Measurements from ENCODE around the gene INPP4B. TPM values are rescaled to one million over a fixed set of nuclear protein-coding genes. Genes with fewer than 3 reads are reported as not detected.

INPP4B gene
- total and polyA plus RNA-seq, 3 experiments from 2014 or later, result 50.3 to 52.6 (median 52.6) TPM

DNA sequence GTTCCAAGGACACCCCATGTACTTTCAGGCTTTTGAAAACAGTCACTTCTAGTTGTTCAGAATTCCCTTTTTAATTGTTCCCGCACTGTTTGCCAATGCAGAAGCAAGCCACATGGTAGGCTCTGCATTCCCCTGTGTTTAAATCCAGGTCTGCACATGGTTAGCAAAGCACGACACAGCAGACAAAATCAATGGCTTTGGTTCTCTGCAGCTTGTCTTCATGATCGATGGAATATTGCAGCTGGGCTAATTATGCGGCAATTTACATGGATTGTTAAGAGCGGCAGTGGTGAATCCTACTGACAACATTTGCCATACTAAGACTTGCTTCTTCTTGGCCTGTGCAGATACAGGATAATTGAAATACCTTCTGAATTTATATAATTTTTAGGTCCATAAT lies 20.6 kb upstream of the INPP4B start:
- Histone ChIP-seq H3K36me3 (ENCODE audit: insufficient read depth, low read length) (no peaks in the 10 kb centered on the region), H3K4me3 (ENCODE audit: low read length) (no peak overlapping the region), H3K27me3 (ENCODE audit: insufficient read depth, low read length, poor library complexity, severe bottlenecking) (no peaks in the 10 kb centered on the region), H3K9me3 (ENCODE audit: low read length) (no peaks in the 10 kb centered on the region), H3K27ac (ENCODE audit: low read depth, low read length) (no peak overlapping the region), H3K4me1 (ENCODE audit: insufficient read depth, low read length) (no peaks in the 10 kb centered on the region)
- H3K27ac Mint-ChIP-seq, result no peak overlapping the region
- H3K4me1 Mint-ChIP-seq, result no peaks in the 10 kb centered on the region
- H3K36me3 Mint-ChIP-seq, result no peaks in the 10 kb centered on the region
- no peak for DNase-seq
- peaks cover 0 to 5% (median 0%) of the 10 kb centered on the region in 5 donors for H3K9me3 Mint-ChIP-seq
- CTCF ChIA-PET, result no interaction called here
- peaks cover 12 to 50% of the 10 kb centered on the region in 2 donors for H3K27me3 Mint-ChIP-seq
- POLR2A ChIA-PET, result no interaction called here
- H3K4me3 Mint-ChIP-seq, result no peak overlapping the region

DNA sequence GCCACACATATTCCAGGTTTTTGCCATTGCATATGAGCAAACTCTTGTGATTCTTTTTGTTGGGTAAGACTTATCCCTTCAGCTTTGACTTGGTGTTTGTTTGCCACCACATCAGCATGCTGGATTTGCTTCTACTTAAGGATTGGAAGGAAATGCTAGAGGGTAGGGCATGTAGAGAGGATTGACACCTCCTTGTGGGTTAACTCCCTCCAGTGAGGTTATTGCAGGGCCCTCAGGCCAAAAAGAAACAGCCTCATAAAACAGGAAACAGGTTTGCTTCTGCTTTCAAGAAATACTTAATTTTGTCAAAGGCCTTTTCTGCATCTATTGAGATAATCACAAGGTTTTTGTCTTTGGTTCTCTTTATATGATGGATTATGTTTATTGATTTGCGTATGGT lies 15.2 kb upstream of the INPP4B start:
- ChIA-PET CTCF (no interaction called here), POLR2A (no interaction called here)
- DNase-seq, result no peak
- Histone ChIP-seq H3K36me3 (ENCODE audit: insufficient read depth, low read length) (no peaks in the 10 kb centered on the region), H3K27me3 (ENCODE audit: insufficient read depth, low read length, poor library complexity, severe bottlenecking) (no peaks in the 10 kb centered on the region), H3K4me3 (ENCODE audit: low read length) (no peak overlapping the region), H3K4me1 (ENCODE audit: insufficient read depth, low read length) (no peaks in the 10 kb centered on the region), H3K27ac (ENCODE audit: low read depth, low read length) (no peak overlapping the region), H3K9me3 (ENCODE audit: low read length) (no peaks in the 10 kb centered on the region)
- Mint-ChIP-seq H3K27ac (no peak overlapping the region), H3K36me3 (no peaks in the 10 kb centered on the region), H3K27me3 (peaks cover 11 to 51% of the 10 kb centered on the region in 2 donors), H3K4me3 (no peak overlapping the region), H3K4me1 (no peaks in the 10 kb centered on the region), H3K9me3 (no peaks in the 10 kb centered on the region)

GRCh38 chr4:142858965-142859364 lies 12.9 kb upstream of the INPP4B start:
- Histone ChIP-seq H3K4me1 (ENCODE audit: insufficient read depth, low read length) (no peaks in the 10 kb centered on the region), H3K4me3 (ENCODE audit: low read length) (no peak overlapping the region), H3K9me3 (ENCODE audit: low read length) (no peaks in the 10 kb centered on the region), H3K27ac (ENCODE audit: low read depth, low read length) (no peak overlapping the region), H3K27me3 (ENCODE audit: insufficient read depth, low read length, poor library complexity, severe bottlenecking) (no peaks in the 10 kb centered on the region), H3K36me3 (ENCODE audit: insufficient read depth, low read length) (no peaks in the 10 kb centered on the region)
- no peaks in the 10 kb centered on the region for H3K4me1 Mint-ChIP-seq
- DNase-seq, result no peak
- CTCF ChIA-PET, result no interaction called here
- H3K27me3 Mint-ChIP-seq, result peaks cover 6 to 43% of the 10 kb centered on the region in 2 donors
- no peaks in the 10 kb centered on the region for H3K9me3 Mint-ChIP-seq
- no peak overlapping the region for H3K4me3 Mint-ChIP-seq
- no peaks in the 10 kb centered on the region for H3K36me3 Mint-ChIP-seq
- H3K27ac Mint-ChIP-seq, result no peak overlapping the region
- POLR2A ChIA-PET, result no interaction called here

GRCh38 chr4:142858446-142858845 lies 12.3 kb upstream of the INPP4B start:
- H3K27ac ChIP-seq (ENCODE audit: low read depth, low read length), result no peak overlapping the region
- no peaks in the 10 kb centered on the region for H3K4me1 Mint-ChIP-seq
- H3K4me3 Mint-ChIP-seq, result no peak overlapping the region
- H3K36me3 ChIP-seq (ENCODE audit: insufficient read depth, low read length), result no peaks in the 10 kb centered on the region
- H3K4me3 ChIP-seq (ENCODE audit: low read length), result no peak overlapping the region
- no peaks in the 10 kb centered on the region for H3K9me3 ChIP-seq (ENCODE audit: low read length)
- H3K27me3 Mint-ChIP-seq, result peaks cover 6 to 40% of the 10 kb centered on the region in 2 donors
- H3K36me3 Mint-ChIP-seq, result no peaks in the 10 kb centered on the region
- POLR2A ChIA-PET, result no interaction called here
- H3K9me3 Mint-ChIP-seq, result no peaks in the 10 kb centered on the region
- no peak for DNase-seq
- no peaks in the 10 kb centered on the region for H3K27me3 ChIP-seq (ENCODE audit: insufficient read depth, low read length, poor library complexity, severe bottlenecking)
- no peak overlapping the region for H3K27ac Mint-ChIP-seq
- CTCF ChIA-PET, result no interaction called here
- H3K4me1 ChIP-seq (ENCODE audit: insufficient read depth, low read length), result no peaks in the 10 kb centered on the region

DNA sequence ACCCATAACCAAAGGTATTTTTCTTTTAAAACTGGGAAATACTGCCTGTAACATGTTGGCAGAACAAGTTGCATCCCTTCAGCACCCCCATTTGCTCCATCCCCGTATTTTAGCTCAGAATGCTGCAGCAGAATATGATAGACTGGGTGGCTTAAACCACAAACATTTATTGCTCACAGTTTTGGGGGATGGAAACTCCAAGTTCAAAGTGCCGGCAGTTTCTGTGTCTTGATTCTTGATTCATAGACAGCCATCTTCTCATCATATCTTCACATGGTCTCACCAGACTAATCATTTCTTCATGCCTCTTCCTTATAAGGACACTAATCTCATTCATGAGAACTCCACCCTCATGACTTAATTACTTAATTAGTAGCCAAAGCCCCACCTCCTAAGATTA lies 10.5 kb upstream of the INPP4B start:
- Histone ChIP-seq H3K9me3 (ENCODE audit: low read length) (no peaks in the 10 kb centered on the region), H3K36me3 (ENCODE audit: insufficient read depth, low read length) (no peaks in the 10 kb centered on the region), H3K4me3 (ENCODE audit: low read length) (no peak overlapping the region), H3K4me1 (ENCODE audit: insufficient read depth, low read length) (no peaks in the 10 kb centered on the region), H3K27me3 (ENCODE audit: insufficient read depth, low read length, poor library complexity, severe bottlenecking) (no peaks in the 10 kb centered on the region), H3K27ac (ENCODE audit: low read depth, low read length) (no peak overlapping the region)
- Mint-ChIP-seq H3K27me3 (peaks cover 5 to 33% of the 10 kb centered on the region in 2 donors), H3K4me3 (no peak overlapping the region), H3K36me3 (no peaks in the 10 kb centered on the region), H3K9me3 (no peaks in the 10 kb centered on the region), H3K4me1 (no peaks in the 10 kb centered on the region), H3K27ac (no peak overlapping the region)
- DNase-seq, result no peak
- ChIA-PET POLR2A (no interaction called here), CTCF (no interaction called here)

DNA sequence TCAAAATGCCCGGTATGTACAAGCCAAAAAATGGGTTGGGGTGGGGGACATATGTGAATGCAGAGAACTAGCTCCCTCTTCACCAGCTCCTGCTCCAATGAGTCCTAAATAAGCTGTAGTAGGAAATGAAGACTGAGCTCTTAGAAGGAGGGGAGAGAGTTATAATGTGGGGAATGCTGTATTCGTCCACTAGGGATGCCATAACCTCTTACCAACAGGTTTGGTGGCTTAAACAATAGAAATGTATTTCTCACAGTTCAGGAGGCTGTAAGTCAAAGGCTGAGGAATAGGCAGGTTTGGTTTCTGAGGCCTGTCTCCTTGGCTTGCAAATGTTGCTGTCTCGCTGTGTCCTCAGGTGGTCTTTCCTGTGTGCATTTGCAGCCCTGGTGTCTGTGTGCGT lies 4.4 kb upstream of the INPP4B start:
- ChIA-PET CTCF (interaction anchor here (0.9 kb wide), 1 partner anchor 568 kb away, joined by 3 read pairs; no protein-coding TSS in a partner anchor), POLR2A (no interaction called here)
- no peaks in the 10 kb centered on the region for H3K9me3 ChIP-seq (ENCODE audit: low read length)
- peaks cover 5% of the 10 kb centered on the region for H3K27me3 ChIP-seq (ENCODE audit: insufficient read depth, low read length, poor library complexity, severe bottlenecking)
- H3K4me3 ChIP-seq (ENCODE audit: low read length), result no peak overlapping the region
- Mint-ChIP-seq H3K4me1 (peaks cover 4 to 14% (median 7%) of the 10 kb centered on the region in 3 donors), H3K4me3 (no peak overlapping the region), H3K27me3 (peaks cover 17 to 40% of the 10 kb centered on the region in 2 donors), H3K27ac (no peak overlapping the region), H3K9me3 (no peaks in the 10 kb centered on the region), H3K36me3 (no peaks in the 10 kb centered on the region)
- H3K27ac ChIP-seq (ENCODE audit: low read depth, low read length), result no peak overlapping the region
- no peak for DNase-seq
- H3K4me1 ChIP-seq (ENCODE audit: insufficient read depth, low read length), result peaks cover 8% of the 10 kb centered on the region
- no peaks in the 10 kb centered on the region for H3K36me3 ChIP-seq (ENCODE audit: insufficient read depth, low read length)

DNA sequence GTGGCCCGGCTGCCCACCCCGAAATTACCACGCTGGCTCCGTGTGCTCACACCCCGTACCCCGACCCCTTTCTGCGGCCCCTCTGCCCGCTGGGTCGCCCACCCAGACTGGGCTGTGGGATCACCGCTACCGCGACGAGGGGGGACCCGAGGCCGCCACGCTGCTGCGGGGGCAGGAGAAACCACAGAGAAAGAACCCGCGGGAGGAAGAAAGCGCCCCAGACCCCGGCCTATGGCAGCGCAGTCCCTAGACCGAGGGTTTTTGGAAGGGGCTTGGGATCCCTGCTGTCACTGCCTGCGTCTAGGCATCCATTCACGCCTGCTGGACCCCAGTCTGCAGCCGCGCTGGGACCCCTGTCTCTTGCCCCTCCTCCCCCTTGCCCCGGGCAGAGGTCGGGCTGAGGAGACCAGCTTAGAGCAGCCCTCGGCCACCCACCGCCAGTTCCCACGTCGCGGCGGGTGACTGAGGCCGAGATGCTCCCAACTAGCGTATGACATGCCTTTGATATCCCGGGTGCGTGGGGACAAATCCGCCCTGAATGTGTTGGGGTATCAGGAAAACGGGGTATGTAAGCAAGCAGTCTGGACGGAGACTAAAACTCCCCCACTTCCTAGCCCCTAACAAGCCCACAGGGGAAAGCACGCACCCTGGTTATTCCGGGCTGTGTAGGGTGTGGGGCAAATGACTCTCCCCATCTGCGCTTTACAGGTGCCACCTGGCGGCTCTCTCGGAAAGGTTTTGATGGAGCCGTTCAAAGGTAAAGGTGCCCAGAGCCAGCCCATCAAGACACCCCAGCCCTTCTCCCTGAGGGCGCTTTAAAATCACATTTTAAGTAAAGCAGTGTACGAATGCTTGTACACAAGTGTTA lies 862 bp upstream of the INPP4B start:
- H3K4me3 ChIP-seq (ENCODE audit: low read length), result peak overlapping the region; percentile 62
- POLR2A ChIA-PET, result no interaction called here
- peak overlapping the region; percentile 77 to 90 (median 83) for H3K4me3 Mint-ChIP-seq
- CTCF ChIA-PET, result interaction anchor here (1.1 to 1.7 kb wide), 5 partner anchors 127 to 720 kb away, joined by 3 to 5 read pairs (median 3); no protein-coding TSS in a partner anchor
- H3K27ac ChIP-seq (ENCODE audit: low read depth, low read length), result no peak overlapping the region
- peak; percentile 42 to 77 (median 52) for DNase-seq
- no peaks in the 10 kb centered on the region for H3K36me3 ChIP-seq (ENCODE audit: insufficient read depth, low read length)
- no peaks in the 10 kb centered on the region for H3K36me3 Mint-ChIP-seq
- H3K4me1 Mint-ChIP-seq, result peaks cover 9 to 23% (median 12%) of the 10 kb centered on the region in 3 donors
- no peak overlapping the region for H3K27ac Mint-ChIP-seq
- no peaks in the 10 kb centered on the region for H3K9me3 Mint-ChIP-seq
- H3K9me3 ChIP-seq (ENCODE audit: low read length), result no peaks in the 10 kb centered on the region
- H3K4me1 ChIP-seq (ENCODE audit: insufficient read depth, low read length), result peaks cover 8% of the 10 kb centered on the region
- peaks cover 26 to 64% of the 10 kb centered on the region in 2 donors for H3K27me3 Mint-ChIP-seq
- H3K27me3 ChIP-seq (ENCODE audit: insufficient read depth, low read length, poor library complexity, severe bottlenecking), result peaks cover 5% of the 10 kb centered on the region

DNA sequence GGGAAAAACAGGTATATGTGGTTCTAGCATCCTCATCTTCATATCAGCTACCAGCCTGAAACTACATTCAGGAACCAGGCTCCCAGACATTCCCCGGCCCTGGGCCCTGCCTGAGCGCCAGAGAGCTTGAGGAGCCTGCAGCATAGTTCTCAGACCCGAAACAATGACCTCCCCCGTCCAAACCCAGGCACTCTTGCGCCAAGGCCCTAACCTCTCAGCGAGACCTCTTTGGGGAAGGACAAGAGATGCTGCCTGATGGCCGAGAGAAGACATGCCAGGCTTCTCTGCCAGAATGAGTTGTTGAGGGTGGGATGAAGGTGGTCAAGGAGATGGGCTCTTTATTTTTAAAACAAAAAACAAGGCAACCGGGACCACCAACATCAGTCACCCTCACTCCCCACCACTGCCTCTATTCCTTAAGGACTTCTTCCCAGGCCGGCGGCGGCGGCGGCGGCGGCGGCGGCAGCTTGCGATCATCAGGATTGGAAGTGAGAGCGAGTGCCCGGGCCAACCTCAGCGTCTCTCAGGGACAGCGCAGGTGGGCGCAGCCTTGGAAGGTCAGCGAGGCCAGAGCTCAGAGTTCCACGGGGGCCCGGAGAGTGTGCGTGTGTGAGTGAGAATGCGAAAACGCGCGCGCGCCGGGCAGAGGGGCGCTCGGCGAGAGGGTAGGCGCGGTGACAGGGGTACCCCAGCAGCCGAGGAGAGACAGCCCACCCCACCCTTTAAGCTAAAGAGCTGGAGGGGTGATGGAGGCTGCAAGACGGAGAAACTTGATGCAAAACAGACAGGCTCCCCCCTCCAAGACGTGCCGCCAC lies 601 bp downstream of the INPP4B start:
- Mint-ChIP-seq H3K27ac (peak overlapping the region in 2 of 8 donors; percentile 36 to 49), H3K27me3 (peaks cover 26 to 66% of the 10 kb centered on the region in 2 donors), H3K36me3 (no peaks in the 10 kb centered on the region), H3K4me3 (peak overlapping the region; percentile 58 to 90 (median 83)), H3K4me1 (peaks cover 9 to 23% (median 12%) of the 10 kb centered on the region in 3 donors), H3K9me3 (no peaks in the 10 kb centered on the region)
- peak overlapping the region; percentile 62 for H3K4me3 ChIP-seq (ENCODE audit: low read length)
- no peak overlapping the region for H3K27ac ChIP-seq (ENCODE audit: low read depth, low read length)
- peaks cover 8% of the 10 kb centered on the region for H3K4me1 ChIP-seq (ENCODE audit: insufficient read depth, low read length)
- CTCF ChIA-PET, result interaction anchor here (0.7 to 1.3 kb wide), 4 partner anchors 125 to 719 kb away, joined by 3 read pairs; no protein-coding TSS in a partner anchor
- peak in 2 of 5 donors; percentile 8 to 43 for DNase-seq
- POLR2A ChIA-PET, result interaction anchor here (0.5 kb wide), 1 partner anchor 148 kb away, joined by 5 read pairs; no protein-coding TSS in a partner anchor
- no peaks in the 10 kb centered on the region for H3K9me3 ChIP-seq (ENCODE audit: low read length)
- peaks cover 5% of the 10 kb centered on the region for H3K27me3 ChIP-seq (ENCODE audit: insufficient read depth, low read length, poor library complexity, severe bottlenecking)
- H3K36me3 ChIP-seq (ENCODE audit: insufficient read depth, low read length), result no peaks in the 10 kb centered on the region
